Psoas muscle (tissue), 8 donors: Measurements from ENCODE around the gene SPACA6. TPM values are rescaled to one million over a fixed set of nuclear protein-coding genes. Genes with fewer than 3 reads are reported as not detected.

Experiments used
- ATAC-seq, 4 donors: fragments of 200-7000 bp; cut with Tn5 transposase; one replicate each; pipeline ENCODE4 v1.9.1; 2020; ENCODE audit warnings: moderate library complexity in 3 of 4, mild to moderate bottlenecking in 2 of 4
- DNase-seq, 2 donors: peaks; one replicate each; pipeline ENCODE4 v3.0.0-alpha.2; 2020
- H3K27ac ChIP-seq: fragments of 200-600 bp; one replicate; pipeline ENCODE4 v1.8.0; 2022
- H3K27me3 ChIP-seq, 3 donors: fragments of 200-600 bp in 1 of 3; one replicate each; pipeline versions ENCODE4 v1.6.1 to v1.8.0; 2013 to 2022; ENCODE audit warnings: low read length in 2 of 3, mild to moderate bottlenecking in 2 of 3, moderate library complexity in 1 of 3; ENCODE audit not compliant: insufficient read depth in 3 of 3
- H3K36me3 ChIP-seq, 2 donors: fragments of 200-600 bp in 1 of 2; one replicate each; pipeline versions ENCODE4 v1.6.1 to v1.8.0; 2013 to 2022; ENCODE audit warnings: low read depth in 1 of 2, mild to moderate bottlenecking in 1 of 2, moderate library complexity in 1 of 2; ENCODE audit not compliant: insufficient read depth in 1 of 2
- H3K4me1 ChIP-seq: fragments of 200-600 bp; one replicate; pipeline ENCODE4 v1.8.0; 2022
- H3K4me3 ChIP-seq: fragments of 200-600 bp; one replicate; pipeline ENCODE4 v1.8.0; 2022; ENCODE audit warnings: mild to moderate bottlenecking
- H3K9me3 ChIP-seq: fragments of 200-600 bp; one replicate; pipeline ENCODE4 v1.8.0; 2022
- CTCF ChIP-seq: fragments of 200-600 bp; IDR thresholded peaks from one replicate; pipeline ENCODE4 v1.8.0; 2022; ENCODE audit warnings: antibody characterized with exemption
- WGBS, 3 donors: extraction: QIAGEN DNeasy Blood & Tissue Kit; methylation state at CpG; one replicate each; pipeline versions ENCODE4 v1.1.6 to v1.1.7; 2013; 5-methylcytosine and 5-hydroxymethylcytosine counted together
- intact Hi-C, 2 donors: fragments of 100-400 bp; cut with DNase I; formaldehyde crosslinking; loops; one replicate each; pipeline versions ENCODE4 v1.11.0 to v1.14.2; 2022
- polyA plus RNA-seq, 3 donors: library from polyadenylated mRNA; stranded (reverse); fragments of 200-250 nt; gene quantifications; one replicate each; pipeline ENCODE4 v1.2.3, GENCODE V29; 2013
- total RNA-seq, 4 donors: library from RNA; stranded (reverse); fragmentation: NEBNext Ultra II Directional in 2 of 4; extraction: Animal tissue kit (Norgen Biotek cat#: 25700) in 2 of 4; gene quantifications; one replicate each; pipeline versions ENCODE4 v1.2.1 to v1.2.4, GENCODE V29; 2021 to 2023
- donor health status: healthy with polysubstance abuse.
- donor health status: DM: no; HTN: no; CAD: no; lungs with moderate emphysema.
- donor health status: Bipolar disorder and iron deficiency.
- donor health status: healthy.
- donor health status: DM: yes; HTN: yes; CAD: no.
- donor health status: DM: no; HTN: no; CAD: no.
- donor health status: DM: no; HTN: no; CAD: no.
- donor health status: DM: yes; HTN: yes; CAD: no.

Gene SPACA6
- total and polyA plus RNA-seq, 7 donors, result 1.5 to 5.2 (median 3.1) TPM

DNA sequence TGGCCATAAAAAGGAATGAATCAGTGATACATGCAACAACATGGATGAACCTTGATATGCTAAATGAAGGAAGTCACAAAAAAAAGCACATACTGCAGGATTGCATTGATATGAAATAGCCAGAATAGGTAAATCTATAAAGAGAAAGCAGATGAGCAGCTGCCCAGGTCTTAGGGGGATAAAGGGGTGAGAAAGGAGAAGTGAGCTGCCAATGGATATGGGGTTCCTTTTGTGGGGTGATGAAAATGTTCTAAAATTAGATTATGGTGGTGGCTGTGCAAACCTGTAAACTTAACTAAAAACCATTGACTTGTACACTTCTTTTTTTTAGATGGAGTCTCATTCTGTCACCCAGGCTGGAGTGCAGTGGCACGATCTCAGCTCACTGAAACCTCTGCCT, 18.6 kb downstream of the SPACA6 start:
- intact Hi-C loops, result no loop called here
- WGBS, 3 donors, result 63 to 88% (median 79%) methylated on average over 1 of the region's 1 CpG
- Histone ChIP-seq H3K4me1 (no peaks in the 10 kb centered on the region), H3K36me3 (peaks cover 0 to 6% of the 10 kb centered on the region in 2 donors), H3K27me3 (peaks cover 0 to 14% (median 2%) of the 10 kb centered on the region in 3 donors), H3K9me3 (no peaks in the 10 kb centered on the region), H3K27ac (no peak overlapping the region), H3K4me3 (no peak overlapping the region)
- ATAC-seq, result no peak
- DNase-seq, result no peak
- no peak for TF ChIP-seq CTCF

- no peak for ATAC-seq
- Histone ChIP-seq H3K36me3 (no peaks in the 10 kb centered on the region), H3K4me3 (no peak overlapping the region), H3K9me3 (no peaks in the 10 kb centered on the region), H3K4me1 (no peaks in the 10 kb centered on the region), H3K27me3 (peaks cover 0 to 17% (median 3%) of the 10 kb centered on the region in 3 donors), H3K27ac (no peak overlapping the region)
- no peak for TF ChIP-seq CTCF
- 33 to 41% (median 40%) methylated on average over 9 of the region's 9 CpGs for WGBS, 3 donors
- no peak for DNase-seq
- intact Hi-C loops, result no loop called here
These were observed 19.4 kb downstream of the SPACA6 start for GRCh38 chr19:51712461-51713081.

DNA sequence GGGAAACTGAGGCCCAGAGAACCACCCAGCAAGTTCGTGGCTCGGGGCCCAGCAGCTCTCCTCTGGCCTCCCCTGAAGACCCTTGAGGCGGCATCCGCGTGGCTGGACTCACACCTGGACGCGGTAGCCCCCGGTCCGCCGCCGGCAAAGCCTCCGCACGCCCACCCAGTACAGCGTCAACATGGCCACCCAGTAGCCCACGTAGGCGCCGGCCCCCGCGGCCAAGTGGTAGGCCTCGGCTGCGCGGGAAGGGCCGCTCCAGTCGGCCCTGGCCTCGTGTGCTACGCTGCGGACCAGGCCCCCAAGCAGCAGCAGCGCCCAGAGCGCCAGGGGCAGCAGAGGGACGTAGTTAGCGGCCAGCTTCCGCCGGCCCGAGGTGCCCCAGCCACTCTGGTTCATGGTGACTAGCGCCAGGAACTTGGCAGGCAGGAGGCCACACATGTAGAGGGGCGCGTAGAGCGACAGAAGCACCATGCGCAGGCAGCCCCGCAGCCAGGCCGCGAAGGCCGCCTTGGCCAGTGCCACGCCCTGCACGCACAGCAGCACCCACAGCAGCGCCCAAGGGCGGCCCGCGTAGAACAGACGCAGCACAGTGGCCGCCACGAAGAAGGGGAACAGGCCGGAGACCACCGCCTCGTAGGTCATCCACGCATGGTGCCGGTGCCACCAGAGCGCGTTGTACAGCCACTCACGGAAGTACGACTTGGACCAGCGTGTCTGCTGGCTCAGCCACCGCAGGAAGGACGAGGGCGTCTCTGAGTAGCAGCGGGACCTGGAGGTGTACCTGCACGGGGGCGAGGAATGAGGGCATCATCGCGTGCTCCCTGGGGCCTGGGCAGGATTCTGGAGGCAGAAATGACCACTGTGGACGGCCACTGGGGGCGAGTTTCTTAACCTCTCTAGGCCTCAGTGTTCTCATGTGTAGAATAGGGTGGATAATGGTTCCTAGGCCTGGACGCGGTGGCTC, 20.5 kb downstream of the SPACA6 start:
- 91 to 93% (median 92%) methylated on average over 66 to 74 of the region's 74 CpGs for WGBS, 3 donors
- no peaks in the 10 kb centered on the region for H3K36me3 ChIP-seq
- no peak for TF ChIP-seq CTCF
- H3K4me3 ChIP-seq, result no peak overlapping the region
- no peaks in the 10 kb centered on the region for H3K9me3 ChIP-seq
- no peak for ATAC-seq
- no peaks in the 10 kb centered on the region for H3K4me1 ChIP-seq
- intact Hi-C loops, result no loop called here
- peaks cover 0 to 28% (median 5%) of the 10 kb centered on the region in 3 donors for H3K27me3 ChIP-seq
- H3K27ac ChIP-seq, result no peak overlapping the region
- no peak for DNase-seq

- TF ChIP-seq CTCF, result no peak
- no peaks in the 10 kb centered on the region for H3K36me3 ChIP-seq
- ATAC-seq (no peak), DNase-seq (no peak)
- H3K27me3 ChIP-seq, result peaks cover 0 to 37% (median 13%) of the 10 kb centered on the region in 3 donors
- H3K9me3 ChIP-seq, result no peaks in the 10 kb centered on the region
- no peaks in the 10 kb centered on the region for H3K4me1 ChIP-seq
- no peak overlapping the region for H3K4me3 ChIP-seq
- 36 to 43% (median 41%) methylated on average over 3 of the region's 3 CpGs for WGBS, 3 donors
- intact Hi-C loops, result no loop called here
- H3K27ac ChIP-seq, result no peak overlapping the region
These were observed 21.7 kb downstream of the SPACA6 start for GRCh38 chr19:51714848-51715247.
